D721Med (cell line): ENCODE data around the gene MED27.

Experiments
- DNase-seq: peaks from one replicate; pipeline ENCODE4 v3.0.0; 2011; ENCODE audit warnings: low spot score; ENCODE audit not compliant: insufficient read length
- FAIRE-seq: peaks from 2 replicates; lab custom pipeline; 2011; peaks lifted over from hg19 to GRCh38; lab: Jason Lieb, UNC
- TF ChIP-seq, protein P1 (sequence below): IDR thresholded peaks from 2 replicates; pipeline ENCODE4 v1.5.1; 2012; ENCODE audit warnings: mild to moderate bottlenecking, control low read depth; ENCODE audit not compliant: insufficient read depth; ENCODE audit errors: missing control alignments

MED27 gene

DNA sequence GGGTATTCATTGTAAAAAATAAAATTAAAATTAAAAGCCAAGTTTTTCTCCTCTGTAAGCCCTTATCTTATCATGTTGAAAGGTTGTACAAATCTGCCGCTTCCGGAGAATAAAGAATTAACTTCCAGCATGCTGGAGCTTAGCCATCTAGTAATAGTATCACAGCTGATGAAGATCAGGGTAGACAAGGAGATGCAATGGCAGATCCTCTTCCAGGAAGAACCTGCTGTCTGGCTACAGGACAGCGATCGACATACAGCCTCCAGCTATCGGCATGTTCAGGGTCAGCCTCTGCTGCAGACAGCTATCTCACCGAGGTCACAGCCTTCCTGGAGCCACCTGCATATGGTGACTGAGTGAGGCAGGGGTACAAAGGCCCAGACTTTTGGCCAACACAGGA, 82.6 kb downstream of the MED27 start:
- no peak for DNase-seq
- no peak for FAIRE-seq
- TF ChIP-seq, protein P1, sequence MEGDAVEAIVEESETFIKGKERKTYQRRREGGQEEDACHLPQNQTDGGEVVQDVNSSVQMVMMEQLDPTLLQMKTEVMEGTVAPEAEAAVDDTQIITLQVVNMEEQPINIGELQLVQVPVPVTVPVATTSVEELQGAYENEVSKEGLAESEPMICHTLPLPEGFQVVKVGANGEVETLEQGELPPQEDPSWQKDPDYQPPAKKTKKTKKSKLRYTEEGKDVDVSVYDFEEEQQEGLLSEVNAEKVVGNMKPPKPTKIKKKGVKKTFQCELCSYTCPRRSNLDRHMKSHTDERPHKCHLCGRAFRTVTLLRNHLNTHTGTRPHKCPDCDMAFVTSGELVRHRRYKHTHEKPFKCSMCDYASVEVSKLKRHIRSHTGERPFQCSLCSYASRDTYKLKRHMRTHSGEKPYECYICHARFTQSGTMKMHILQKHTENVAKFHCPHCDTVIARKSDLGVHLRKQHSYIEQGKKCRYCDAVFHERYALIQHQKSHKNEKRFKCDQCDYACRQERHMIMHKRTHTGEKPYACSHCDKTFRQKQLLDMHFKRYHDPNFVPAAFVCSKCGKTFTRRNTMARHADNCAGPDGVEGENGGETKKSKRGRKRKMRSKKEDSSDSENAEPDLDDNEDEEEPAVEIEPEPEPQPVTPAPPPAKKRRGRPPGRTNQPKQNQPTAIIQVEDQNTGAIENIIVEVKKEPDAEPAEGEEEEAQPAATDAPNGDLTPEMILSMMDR, result no peak

DNA sequence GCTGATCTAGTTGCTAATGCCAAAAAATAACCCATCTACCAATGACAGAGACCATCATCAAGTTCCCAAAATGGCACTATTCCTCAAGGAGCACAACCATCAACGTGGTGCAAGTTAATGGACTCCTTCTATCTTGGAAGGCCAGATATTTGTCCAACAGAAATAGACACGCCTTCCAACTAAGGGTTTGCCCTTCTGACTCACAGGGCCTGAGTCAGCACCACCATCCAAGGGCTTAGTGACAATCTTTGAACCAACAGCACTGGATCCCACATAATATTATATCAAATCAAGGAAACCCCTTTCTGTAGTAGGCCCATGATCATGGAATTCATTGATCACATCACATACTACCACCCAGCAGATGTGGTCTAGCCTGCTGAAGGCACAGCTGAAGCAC, 84.3 kb downstream of the MED27 start:
- TF ChIP-seq, protein P1, result no peak
- DNase-seq (no peak), FAIRE-seq (no peak)

DNA sequence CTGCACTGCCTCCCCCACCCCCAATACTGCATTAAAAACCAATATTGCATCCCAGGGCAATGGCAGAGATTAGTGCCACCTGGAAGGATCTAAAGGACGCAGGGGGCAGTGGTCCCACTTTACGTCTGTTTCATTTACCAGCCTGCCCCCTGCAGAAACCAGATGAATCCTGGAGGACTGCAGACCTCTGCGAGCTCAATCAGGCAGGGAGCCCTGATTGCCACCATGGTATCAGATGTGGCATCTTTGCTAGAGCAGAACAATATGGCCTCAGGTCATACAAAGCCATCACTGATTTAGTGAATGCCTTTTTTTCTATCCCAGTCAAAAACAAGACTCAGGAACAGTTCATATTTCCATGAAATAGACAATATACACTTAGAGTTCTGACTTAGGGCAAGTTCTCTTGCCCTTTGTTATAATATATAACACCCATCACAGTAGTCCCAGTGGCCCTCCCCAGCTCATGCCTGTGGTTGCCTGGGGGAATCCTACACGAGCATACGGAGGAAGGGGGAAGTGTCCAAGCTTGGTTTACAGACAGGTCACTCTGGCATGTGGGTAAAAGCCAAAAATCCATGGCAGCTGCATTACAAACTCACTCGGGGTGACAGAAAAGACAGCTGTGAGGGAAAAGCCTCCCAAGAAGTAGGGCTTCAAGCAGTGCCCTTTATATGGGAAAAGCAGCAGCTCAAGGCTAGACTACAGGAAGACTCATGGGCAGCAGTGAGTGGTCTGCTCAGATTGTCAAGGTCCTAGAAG, 85.1 kb downstream of the MED27 start:
- FAIRE-seq (no peak), DNase-seq (no peak)
- TF ChIP-seq, protein P1, result no peak

DNA sequence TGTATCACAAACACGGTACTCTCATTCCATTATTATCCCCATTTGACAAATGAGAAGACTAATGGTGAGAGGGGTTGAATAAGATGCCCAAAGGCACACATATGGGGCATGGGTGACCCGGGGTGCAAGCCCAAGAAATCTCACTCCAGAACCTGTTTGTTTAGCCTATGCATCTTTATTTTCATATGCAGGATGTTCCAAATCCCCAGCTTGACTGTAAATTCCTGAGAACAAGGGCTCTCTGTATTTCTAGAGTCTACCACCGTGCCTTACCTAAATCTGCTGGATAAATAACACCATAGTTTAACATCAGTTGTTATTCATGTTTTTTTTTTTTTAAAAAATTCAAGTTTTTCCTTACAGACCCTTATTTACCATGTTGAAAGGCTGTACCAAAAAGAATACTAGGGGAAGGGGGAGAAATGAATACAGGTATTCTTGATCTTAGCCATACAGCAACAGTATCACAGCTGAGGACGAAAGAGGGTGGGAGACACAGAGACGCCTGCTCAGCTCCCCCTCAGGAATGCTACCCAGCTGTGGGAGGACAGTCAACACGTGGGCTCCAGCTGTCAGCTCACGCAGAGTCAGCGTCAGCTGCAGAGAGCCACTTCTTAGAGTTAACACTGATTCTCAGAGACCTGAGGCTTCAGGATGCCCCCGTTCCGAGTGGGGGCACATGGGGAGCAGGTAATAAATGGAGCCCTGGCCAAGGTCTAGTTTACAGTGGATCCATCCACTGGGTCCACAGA, 86.6 kb downstream of the MED27 start:
- TF ChIP-seq, protein P1, result no peak
- FAIRE-seq (no peak), DNase-seq (no peak)

DNA sequence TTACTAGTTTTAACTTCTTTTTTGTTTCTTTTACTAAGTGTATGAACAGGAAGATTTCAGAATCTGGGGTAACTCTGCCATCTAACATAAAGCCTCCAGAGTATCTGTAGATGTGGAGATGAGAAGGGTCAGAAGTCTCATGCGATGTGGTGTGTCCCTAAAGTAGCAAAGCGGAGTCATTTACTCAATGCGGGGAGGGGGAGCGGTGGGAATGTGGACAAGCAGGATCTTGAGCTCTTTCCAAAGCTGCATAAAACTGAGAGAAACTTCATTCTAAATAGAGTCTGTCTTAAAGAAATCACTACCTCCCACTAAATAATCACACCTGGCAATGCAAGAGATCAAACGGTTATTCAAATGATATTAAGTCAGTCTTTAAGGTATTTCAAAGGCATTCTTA, 92.4 kb downstream of the MED27 start:
- FAIRE-seq, result no peak
- TF ChIP-seq, protein P1, result no peak
- no peak for DNase-seq

DNA sequence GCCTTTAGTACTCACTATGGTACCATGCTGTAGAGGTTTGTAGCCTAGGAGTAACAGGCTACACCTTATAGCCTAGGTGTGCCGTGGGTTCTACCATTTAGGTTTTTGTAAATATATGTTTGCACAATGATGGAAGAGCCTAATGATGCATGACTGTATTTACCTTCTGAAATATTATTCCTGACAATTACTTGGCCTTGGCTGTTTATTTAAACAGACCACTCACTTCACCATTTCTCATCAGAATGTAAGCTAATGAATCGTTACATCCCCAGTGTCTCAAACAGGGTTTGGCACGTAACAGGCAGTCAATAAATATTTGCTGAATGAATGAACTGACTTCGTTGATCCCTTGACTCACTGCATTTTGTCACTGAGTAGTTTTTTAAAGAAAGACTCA, 93.1 kb downstream of the MED27 start:
- TF ChIP-seq, protein P1, result no peak
- DNase-seq, result no peak
- FAIRE-seq, result no peak

DNA sequence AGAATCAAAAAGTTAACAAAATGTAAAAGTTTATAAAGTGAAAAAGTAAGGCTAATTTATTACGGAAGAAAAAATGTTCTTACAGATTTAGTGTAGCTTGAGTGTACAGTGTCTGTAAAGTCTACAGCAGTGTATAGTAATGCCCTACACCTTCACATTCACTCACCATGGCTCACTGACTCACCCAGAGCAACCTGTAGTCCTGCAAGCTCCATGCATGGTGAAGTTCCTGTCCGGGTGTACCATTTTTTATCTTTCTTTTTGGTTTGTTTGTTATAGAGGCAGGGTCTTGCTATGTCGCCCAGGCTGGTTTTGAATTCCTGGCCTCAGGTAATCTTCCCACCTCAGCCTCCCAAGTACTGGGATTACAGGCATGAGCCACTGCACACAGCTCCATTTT, 93.6 kb downstream of the MED27 start:
- DNase-seq (no peak), FAIRE-seq (no peak)
- TF ChIP-seq, protein P1, result no peak
